GM18526 (cell line): Measurements from ENCODE around the gene CAP2.

Experiments
- POLR2A ChIP-seq: IDR thresholded peaks from 3 replicates; pipeline ENCODE4 v1.6.1; 2011; ENCODE audit not compliant: insufficient read length; ENCODE audit errors: extremely low read depth

The CAP2 gene

GRCh38 chr6:17600527-17601385 is 207.4 kb downstream of the CAP2 start:
- no peak for TF ChIP-seq POLR2A

- no peak for TF ChIP-seq POLR2A
Observed at GRCh38 chr6:17601386-17601703, 207.9 kb downstream of the CAP2 start.

DNA sequence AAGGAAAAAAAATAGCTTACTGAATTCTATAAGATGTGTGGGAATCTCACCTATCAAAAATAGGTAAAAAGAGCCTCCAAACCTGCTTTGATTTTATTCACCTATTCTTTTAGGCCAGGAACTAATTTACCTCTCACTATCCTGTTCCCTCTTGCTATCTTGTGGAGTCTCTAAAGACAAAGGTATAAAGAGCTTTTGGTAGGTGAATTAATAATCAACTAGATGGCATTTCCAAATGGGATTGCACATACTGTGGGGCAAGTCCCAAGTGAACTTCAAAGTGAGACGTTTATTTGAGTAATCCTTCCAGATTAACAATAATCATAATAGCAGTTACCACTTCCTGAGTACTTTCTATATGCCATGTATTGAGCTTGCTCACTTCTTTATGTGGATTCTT is 209.5 kb downstream of the CAP2 start:
- TF ChIP-seq POLR2A = no peak

- TF ChIP-seq POLR2A = no peak
Observed at GRCh38 chr6:17606606-17607005, 213.2 kb downstream of the CAP2 start.
